ENCODE results near the gene MKRN3.

The MKRN3 gene

DNA sequence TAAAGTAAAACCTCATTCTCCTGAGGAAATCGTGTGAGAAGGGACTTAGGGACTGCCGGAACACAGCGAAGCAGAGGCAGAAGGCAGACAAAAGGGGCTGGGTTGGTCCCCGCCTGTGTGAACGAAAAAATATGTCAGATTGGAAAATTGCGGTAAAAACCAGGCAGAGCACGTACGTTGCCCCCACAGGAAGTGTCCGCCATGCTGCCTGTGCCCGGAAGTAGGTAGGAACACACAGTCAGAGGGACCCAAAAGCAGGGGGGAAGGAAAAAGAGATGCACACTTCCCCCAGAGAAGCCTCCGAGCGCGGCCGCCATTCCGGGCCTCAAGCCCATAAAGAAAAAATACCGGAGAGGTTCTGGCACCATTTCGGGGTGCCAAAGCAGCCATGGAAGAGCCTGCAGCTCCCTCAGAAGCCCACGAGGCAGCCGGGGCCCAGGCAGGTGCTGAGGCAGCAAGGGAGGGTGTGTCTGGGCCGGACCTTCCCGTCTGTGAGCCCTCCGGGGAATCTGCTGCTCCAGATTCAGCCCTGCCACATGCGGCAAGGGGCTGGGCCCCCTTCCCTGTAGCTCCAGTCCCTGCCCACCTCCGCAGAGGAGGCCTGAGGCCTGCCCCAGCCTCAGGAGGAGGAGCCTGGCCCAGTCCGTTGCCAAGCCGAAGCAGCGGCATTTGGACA, at the start of gene MKRN3:
Gene MKRN3 (plus strand): TSS at position 280 of the 676 bp plus-strand sequence. CDS start 109 bp downstream, at position 389.
- in situ Hi-C loops (cut with MboI; ENCODE audit: low sequenced_read_pairs), result no loop called here

DNA sequence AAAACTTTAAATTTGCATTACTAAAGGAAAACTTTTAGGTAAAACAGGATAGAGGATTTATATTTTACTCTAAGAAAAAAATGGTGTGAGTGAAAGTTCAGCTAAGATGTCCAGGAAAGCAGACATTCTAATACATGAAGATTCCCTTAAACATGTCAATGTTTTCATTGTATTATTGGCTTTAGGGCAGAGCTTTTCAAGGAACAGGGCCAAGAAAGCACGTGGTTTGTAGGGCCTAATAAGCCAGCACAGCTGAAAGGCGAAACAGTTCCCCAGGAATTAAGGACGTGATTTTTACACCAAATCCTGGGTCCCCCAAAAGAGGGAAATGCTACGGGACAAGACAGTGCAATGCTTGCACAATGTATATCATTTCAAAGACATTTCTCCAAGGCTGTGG, 48.6 kb upstream of the MKRN3 start:
- in situ Hi-C loops (cut with MboI; ENCODE audit: low sequenced_read_pairs), result no loop called here

DNA sequence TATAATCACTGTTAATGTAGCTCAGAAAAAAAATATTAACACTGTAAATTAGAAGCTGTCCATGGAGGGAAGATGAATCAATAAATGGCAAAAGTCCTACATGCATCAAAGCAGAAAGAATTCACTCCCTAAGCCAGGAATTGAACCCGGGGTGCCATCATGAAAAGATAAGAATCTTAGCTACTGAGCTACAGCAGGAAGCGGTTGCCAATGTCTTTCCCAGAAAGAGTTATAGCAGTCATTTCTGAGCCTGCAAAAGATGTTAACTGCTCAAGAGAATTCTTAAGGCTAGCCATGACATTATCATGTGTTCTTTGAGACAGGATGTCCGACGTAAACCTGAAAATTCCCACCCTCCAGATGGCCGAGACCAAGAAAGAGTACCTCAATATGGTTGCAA, 47.4 kb upstream of the MKRN3 start:
- in situ Hi-C loops (cut with MboI; ENCODE audit: low sequenced_read_pairs), result no loop called here

DNA sequence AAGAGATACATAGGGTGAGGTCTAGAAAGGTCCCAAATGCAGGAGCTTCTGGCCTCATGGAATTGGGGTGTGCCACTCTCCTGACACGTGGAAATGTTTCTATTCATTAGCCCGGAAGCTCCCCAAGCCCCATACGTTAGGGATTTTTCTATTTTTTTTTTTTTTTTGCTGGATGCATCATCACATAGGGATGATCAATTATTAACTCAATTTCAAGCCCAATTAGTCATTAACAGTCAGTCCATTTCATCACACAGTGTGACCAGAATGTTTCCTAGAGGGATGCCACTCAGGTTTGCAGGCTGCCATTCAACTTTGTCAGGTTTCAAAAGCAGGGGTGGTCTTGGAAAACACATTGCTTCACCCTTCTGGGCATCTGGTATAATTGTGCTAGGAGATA, 40.7 kb upstream of the MKRN3 start:
- in situ Hi-C loops (cut with MboI; ENCODE audit: low sequenced_read_pairs), result no loop called here

DNA sequence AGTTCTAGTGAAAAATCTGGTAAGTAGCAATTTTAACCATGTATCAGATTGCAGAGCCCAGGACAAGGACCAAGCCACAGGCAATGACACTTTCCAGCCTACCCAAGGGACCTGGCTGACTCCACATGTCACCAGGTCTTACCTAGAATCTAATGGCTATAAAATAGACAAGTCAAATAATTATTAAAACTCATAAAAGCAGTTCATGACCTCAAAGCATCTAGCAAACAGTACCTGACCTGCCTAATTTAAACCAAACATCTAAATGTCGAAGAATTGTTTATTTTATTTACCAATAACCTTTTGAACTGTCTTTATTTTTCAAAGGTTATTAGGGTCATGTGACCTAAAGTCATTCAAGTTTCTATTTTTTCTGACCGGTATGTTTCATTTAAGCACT, 35.6 kb upstream of the MKRN3 start:
- in situ Hi-C loops (cut with MboI; ENCODE audit: low sequenced_read_pairs), result no loop called here

DNA sequence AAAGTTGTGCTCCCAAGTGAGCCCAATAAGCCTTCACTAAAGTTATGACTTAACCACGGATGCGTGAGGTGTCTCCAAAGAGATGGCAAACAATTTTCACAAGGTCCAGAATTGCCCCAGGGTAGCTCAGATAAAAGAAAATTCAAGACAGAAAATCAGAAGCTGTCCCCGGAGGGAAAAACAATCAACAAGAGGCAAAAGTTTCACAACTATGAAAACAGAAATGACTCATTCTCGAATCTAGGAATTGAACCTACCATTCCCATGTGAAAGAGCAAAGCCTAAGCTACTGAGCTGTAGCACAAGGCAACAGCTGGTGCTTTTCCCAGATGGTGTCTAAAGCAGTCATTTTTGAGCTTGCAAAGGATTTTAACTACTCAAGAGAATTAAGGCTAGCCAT, 33.5 kb upstream of the MKRN3 start:
- in situ Hi-C loops (cut with MboI; ENCODE audit: low sequenced_read_pairs), result no loop called here

DNA sequence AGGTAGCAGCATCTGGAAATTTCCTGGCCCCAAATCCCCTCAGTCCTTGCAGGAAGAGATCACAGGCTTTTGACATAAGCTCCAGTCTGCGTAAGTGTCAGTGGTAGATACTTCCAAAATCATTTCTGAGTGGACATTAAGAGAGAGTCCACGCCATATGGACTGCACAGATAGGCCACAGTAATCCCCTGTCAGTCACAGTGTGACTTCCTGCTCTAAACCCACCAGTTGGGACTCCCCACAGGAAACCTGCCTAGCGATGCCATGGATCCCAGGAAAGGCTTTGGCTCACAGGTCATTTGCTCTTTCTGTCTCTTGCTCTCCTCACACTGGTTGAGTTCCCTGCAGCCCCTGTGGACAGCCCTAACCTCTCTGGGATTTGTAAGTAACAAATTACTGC, 28.8 kb upstream of the MKRN3 start:
- in situ Hi-C loops (cut with MboI; ENCODE audit: low sequenced_read_pairs), result no loop called here

DNA sequence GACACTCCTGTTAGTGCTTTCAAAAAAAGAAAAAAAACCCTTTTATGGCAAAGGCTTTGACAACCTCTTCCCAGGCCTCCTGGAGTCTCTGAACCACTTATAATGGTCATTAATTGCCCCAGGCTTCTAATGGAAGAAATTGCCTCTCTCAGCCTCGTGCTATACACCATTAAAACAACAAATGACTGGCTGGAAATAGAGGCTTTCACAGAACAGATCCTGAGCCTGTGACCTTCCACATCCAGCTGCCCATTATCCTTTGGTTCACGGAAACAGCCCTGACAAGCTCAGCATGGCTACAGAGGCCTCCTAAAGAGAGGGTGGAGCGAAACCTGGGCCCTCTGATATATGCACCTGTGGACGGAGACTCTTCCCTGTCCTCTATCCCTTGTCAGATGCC, 26.8 kb upstream of the MKRN3 start:
- in situ Hi-C loops (cut with MboI; ENCODE audit: low sequenced_read_pairs), result no loop called here

DNA sequence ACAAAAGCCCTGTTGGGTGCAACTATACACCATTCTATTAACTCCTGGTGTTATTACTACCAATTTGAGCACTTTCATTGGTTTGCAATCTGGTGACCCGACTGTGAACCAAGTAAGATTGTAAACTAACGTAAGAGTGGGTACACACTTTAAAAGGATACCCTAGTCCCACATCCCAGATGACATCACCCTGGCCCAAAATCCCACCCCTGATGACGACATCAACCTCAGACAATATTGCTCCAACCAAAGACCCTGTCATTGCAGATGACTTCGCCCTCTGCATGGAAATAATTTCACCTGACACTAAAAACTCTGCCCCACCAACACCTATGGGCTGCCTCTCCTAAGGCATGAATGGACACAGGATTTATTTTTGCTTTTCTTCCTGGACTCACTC, 25.6 kb upstream of the MKRN3 start:
- in situ Hi-C loops (cut with MboI; ENCODE audit: low sequenced_read_pairs), result no loop called here

DNA sequence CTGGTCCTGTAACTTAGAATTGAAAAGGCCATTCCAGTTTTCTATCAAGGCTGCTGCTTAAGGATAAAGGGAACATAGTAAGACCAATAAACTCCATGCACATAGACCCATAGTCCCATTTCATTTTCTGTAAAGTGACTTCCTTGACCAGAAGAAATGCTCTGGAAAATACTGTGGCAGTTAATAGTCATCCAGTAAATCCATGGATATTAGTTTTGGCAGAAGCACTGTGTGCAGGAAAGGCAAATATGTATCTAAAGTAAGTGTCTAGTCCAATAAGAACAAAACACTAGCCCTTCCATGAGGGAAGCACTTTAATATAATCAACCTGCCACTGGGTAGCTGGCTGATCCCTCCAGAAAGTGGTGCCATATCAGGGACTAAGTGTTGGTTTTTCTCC, 19.3 kb upstream of the MKRN3 start:
- in situ Hi-C loops (cut with MboI; ENCODE audit: low sequenced_read_pairs), result no loop called here

DNA sequence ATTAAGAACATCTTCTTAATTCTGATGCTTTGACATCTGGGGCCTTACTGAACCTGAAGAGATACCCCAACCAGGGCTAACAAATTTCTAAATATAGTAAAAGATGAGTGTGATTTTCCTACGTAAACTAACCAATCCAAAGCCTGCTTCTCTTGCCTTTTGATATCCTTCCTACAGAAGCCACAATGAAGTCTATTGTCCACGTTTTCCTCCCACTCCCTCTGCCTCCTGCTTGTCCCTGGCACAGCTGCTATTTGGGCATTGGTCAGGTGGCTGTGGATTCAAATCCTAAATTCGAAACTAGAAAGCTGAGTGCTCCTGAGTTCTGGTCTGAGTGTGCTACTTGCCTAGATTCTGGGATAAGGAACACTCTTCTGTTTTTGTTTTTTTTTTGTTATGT, 17.4 kb upstream of the MKRN3 start:
- in situ Hi-C loops (cut with MboI; ENCODE audit: low sequenced_read_pairs), result no loop called here

DNA sequence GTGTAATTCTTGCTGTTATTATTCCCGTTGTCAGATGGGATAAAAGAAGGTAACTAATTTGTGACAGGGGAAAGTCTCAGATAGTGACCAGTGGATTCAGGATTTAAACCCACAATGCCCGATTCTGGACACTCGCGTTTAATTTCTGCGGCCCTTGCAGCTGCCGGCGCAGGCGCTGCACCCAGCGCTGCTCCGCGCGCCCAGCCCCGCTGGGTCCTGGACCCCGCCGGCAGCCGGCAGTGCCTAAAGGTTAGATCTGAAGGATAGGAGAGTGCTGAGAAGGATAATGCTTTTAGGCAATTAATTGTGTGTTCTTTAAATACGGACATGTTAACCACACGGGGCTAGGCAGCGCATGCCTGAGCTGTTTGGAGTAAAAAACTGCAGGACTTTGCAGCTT, 3.6 kb upstream of the MKRN3 start:
- in situ Hi-C loops (cut with MboI; ENCODE audit: low sequenced_read_pairs), result no loop called here

DNA sequence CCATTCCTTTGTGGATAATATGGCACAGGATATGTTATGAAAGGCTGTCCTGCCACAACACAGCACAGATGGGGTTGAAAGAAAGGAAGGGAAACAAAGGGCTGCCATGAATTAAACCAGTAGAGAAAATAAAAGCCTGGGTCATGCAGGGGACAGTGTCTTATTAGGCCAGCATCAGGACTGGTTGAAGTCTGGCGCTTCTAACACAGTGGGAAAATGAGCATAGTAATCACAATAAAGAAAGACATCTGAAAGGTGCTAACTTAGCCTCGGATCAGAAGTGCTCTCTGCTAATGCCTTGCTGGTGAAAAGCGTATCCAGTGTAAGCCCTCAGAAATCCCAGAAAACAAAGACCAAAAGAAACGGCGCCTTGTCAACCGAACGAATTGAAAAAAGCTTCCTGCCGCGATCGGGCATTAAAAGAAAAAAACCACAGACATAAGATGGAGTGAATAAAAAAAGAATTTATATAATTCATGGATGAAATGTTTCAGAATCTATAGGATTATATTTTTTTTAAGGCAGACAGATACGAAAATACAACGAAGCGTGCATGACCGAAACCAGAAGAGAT, 566 bp upstream of the MKRN3 start:
- in situ Hi-C loops (cut with MboI; ENCODE audit: low sequenced_read_pairs), result no loop called here

DNA sequence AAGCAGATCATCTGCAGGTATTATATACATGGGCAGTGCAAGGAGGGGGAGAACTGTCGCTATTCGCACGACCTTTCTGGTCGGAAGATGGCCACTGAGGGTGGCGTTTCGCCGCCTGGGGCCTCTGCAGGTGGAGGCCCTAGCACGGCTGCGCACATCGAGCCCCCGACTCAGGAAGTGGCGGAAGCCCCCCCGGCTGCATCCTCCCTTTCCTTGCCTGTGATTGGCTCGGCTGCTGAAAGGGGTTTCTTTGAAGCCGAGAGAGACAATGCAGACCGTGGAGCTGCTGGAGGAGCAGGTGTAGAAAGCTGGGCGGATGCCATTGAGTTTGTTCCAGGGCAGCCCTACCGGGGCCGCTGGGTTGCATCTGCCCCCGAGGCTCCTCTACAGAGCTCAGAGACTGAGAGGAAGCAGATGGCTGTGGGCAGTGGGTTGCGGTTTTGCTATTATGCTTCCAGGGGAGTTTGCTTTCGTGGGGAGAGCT, 639 bp downstream of the MKRN3 start:
- in situ Hi-C loops (cut with MboI; ENCODE audit: low sequenced_read_pairs), result no loop called here

DNA sequence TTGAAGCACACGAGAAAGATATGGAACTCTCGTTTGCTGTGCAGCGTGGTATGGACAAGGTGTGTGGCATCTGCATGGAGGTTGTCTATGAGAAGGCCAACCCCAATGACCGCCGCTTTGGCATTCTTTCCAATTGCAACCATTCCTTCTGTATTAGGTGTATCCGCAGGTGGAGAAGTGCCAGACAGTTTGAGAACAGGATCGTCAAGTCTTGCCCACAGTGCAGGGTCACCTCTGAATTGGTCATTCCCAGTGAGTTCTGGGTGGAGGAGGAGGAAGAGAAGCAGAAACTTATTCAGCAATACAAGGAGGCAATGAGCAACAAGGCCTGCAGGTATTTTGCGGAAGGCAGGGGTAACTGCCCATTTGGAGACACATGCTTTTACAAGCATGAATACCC, 1.2 kb downstream of the MKRN3 start:
- in situ Hi-C loops (cut with MboI; ENCODE audit: low sequenced_read_pairs), result no loop called here

DNA sequence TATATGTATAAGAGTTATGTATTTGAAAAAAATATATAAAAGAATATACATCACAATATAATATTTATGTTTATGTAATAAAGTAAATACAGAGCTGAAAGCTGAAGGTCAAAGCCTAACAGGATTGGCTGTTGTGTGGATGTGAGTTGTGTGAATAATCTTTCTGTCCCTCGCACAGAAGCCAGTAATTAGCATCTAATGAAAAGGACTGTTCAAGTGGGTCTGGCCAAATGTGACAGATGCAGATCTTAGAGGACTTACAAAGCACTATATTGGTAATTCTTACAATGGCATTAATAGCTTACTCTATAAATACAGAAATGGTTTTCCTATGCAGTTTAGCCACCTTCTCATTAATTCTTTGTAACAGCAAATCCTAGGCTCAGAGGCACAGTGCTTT, 2.4 kb downstream of the MKRN3 start:
- in situ Hi-C loops (cut with MboI; ENCODE audit: low sequenced_read_pairs), result no loop called here

DNA sequence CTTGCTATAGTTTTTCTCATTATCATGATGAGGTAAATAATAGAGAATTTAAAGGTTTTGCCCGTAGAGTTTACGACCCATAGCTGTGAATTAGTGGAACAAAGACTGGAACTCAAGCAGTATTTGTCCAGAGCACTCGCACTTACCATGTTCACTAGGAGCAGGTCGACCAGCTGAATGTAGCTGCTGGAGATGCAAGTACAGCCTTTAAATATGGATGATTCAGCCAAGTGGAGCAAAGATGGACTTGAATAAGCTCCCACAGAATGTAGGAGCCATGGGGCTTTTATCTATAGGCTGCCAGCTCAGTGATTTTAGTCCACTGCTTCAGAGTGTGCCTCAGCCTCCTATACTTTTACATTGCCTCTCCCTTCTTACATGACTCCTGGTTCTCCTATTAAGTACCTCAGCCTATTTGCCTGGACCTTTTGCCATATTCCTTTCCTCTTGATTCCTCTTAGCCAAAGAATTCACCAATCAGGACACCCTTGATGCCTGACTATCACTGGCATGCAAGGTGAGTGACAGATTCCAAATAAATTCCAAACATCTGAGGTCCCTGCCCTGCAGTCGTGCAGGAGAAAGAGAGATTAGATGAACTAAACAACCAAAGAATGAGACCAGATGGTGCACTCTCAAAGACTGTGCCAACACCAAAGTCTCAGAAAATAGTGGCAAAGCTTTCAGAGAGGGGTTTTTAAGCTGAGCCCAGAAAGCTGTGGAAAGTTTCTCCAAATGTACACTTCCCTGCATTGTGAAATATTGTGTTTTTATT, 3.9 kb downstream of the MKRN3 start:
- in situ Hi-C loops (cut with MboI; ENCODE audit: low sequenced_read_pairs), result no loop called here

DNA sequence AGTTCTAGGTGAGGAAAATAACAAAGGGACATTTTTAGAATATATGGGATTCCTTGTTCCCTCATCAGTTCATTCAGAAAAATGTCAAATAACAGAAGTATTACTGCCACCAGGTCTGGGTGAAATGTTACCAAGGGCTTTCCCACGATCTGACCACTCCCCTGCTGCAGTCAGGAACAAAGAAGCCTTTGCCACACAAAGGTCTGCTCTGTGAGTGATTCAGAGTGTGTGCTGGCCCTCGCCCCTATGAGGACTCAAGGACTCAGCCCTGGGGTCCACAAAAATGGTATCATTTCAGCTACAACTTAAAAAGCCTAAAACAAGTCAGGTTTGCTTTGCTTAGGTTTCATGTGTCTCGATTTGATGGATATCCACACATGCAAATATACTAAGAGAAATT, 5.0 kb downstream of the MKRN3 start:
- in situ Hi-C loops (cut with MboI; ENCODE audit: low sequenced_read_pairs), result no loop called here

DNA sequence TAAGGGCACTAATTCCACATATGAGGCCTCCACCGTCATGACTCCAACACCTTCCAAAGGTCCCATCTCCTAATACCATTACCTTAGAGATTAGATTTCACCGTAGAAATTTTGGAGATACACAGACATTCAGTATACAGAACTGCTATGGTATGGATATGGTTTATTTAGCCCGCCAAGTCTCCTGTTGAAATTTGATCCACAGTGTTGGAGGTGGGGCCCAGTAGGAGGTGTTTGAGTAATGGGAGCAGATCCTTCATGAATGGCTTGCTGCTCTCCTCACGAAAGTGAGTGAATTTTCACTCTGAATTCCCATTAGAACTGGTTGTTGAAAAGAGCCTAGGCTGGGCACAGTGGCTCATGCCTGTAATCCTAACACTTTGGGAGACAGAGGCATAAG, 7.4 kb downstream of the MKRN3 start:
- in situ Hi-C loops (cut with MboI; ENCODE audit: low sequenced_read_pairs), result no loop called here

DNA sequence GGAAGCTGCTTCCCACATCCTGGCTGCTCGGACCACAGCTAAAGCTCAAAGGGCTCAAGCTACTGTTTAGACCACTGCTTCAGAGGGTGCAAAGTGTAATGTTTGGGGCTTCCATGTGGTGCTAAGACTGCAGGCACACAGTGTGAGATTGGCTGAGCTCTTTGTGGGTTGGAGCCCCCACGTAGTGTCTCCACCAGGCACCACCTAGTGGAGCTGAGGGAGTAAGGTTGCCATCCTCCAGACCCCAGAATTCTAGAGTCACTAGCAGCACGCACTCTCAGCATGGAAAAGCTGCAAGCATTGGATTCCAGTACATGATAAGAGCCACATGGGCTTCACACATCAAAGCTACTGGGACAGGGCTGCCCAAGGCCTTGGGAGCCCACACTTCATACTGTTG, 9.3 kb downstream of the MKRN3 start:
- in situ Hi-C loops (cut with MboI; ENCODE audit: low sequenced_read_pairs), result no loop called here

DNA sequence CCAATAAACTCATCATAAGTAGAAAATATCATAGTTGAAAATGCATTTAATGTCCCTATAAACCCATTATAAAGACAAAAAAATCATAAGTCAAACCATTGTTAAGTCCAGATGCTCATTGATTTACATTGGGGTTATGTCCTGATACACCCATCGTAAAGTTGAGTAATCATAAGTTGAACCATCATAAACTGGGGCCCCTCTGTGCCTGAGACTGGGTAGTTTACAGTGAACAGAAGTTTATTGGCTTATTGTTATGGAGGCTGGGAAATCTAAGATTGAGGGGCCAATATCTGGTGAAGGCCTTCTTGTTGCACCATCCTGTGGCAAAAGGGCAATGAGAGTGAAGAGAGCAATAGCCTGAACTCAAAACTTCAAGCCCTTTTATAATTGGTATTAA, 10.6 kb downstream of the MKRN3 start:
- in situ Hi-C loops (cut with MboI; ENCODE audit: low sequenced_read_pairs), result no loop called here

DNA sequence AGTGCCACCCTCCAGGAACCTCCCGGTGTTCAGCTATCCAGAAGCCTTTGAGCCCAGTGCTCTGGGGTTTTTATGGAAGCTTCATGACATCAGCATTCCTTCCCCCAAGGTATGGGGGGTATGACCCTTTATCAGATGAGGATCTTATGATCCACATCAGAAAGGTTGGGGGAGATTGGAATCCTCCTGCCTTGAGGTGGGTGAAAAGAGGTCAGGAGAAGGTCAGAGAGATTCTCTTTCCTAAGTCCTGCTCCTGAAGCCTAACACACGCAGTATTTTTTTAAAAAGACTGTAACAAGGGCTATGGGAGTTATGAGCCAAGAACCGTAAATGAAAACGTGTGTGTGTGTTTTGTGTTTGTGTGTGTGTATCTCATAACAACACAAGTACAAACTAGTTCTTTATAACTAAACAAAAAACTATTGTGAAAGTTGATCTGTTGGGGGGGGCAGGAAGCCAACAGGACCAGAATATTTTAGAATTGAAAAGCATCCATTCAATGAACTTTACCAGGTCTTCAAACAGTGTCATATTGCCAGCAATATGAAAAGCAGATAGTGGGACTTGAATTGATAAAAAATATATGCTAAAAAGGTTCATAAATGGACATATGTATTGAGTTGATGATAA, 13.2 kb downstream of the MKRN3 start:
- in situ Hi-C loops (cut with MboI; ENCODE audit: low sequenced_read_pairs), result no loop called here

Measured in HL-60/S4 treated with phorbol 12-myristate 13-acetate at 8.2 ng/mL for 4 days and 3 days (cell line).